CD4-positive, alpha-beta T cell treated with Interleukin-12 subunit alpha and Interleukin-12 subunit beta, for 1 hour (primary cell): ENCODE measurements around the gene ELMO2.
A peak's percentile ranks its signal among the peaks of the same experiment; 100 is the strongest.

ENCODE experiments used
- DNase-seq: peaks from one replicate; pipeline ENCODE4 v3.0.0-alpha.2; 2020

Gene ELMO2, protein sequence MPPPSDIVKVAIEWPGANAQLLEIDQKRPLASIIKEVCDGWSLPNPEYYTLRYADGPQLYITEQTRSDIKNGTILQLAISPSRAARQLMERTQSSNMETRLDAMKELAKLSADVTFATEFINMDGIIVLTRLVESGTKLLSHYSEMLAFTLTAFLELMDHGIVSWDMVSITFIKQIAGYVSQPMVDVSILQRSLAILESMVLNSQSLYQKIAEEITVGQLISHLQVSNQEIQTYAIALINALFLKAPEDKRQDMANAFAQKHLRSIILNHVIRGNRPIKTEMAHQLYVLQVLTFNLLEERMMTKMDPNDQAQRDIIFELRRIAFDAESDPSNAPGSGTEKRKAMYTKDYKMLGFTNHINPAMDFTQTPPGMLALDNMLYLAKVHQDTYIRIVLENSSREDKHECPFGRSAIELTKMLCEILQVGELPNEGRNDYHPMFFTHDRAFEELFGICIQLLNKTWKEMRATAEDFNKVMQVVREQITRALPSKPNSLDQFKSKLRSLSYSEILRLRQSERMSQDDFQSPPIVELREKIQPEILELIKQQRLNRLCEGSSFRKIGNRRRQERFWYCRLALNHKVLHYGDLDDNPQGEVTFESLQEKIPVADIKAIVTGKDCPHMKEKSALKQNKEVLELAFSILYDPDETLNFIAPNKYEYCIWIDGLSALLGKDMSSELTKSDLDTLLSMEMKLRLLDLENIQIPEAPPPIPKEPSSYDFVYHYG

GRCh38 chr20:46406200-46406985 lies at the start of gene ELMO2:
ELMO2 (minus strand) TSS chr20:46406615; CDS start chr20:46394482, 12,133 bp downstream.
- DNase-seq = peak; percentile 97

- no peak for DNase-seq
Measured at GRCh38 chr20:46455729-46456128, 49.3 kb upstream of the ELMO2 start.

- DNase-seq = no peak
Measured at GRCh38 chr20:46446851-46447250, 40.4 kb upstream of the ELMO2 start.

DNA sequence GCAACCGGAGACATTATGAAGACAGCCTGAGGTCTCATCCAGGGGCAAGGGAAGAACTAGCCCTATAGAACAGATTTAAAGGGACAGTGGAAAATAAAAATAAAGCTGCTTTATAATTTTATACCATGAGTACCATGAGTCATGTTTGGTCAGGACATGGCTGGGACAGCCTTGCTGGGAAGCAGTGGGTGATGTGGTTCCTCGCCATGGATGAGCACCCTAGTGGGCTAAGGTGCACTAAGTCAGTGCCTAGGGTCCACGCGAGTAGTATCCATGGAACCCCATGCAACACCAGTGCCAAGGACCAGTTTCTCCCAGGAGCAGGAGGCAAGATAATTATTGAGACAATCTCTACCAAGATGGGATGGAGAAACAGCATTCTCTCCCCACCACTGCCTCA lies 33.4 kb upstream of the ELMO2 start:
- no peak for DNase-seq

DNA sequence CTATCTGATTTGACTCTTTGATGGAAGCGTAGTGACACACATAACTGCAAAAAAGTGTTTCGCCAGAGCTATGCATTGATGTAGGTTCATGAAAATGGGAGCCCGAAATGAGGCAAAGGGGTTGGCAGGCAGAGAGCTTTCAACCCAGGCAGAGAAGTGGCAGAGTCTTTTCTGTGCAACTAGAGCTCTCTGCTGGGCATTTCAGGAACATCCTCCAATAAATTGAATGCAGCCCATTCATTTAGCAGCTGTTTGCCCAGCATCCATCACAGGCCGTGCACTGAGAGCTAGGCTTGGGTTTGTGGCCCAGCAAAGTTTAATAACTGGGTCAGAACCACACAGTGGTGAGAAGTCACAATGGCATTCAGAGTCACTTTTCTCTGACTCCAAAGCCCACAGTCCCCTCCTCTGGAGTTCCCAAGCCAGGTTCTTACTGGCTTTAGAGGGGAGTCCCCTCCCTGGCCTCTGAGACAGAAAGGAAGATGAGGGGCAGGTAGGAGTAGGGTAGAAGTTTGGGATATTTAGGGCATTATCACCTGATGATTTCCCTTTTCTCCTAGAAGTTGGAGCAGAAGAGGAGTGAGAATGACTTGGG lies 31.8 kb upstream of the ELMO2 start:
- DNase-seq = peak; percentile 37

GRCh38 chr20:46435146-46435545 lies 28.7 kb upstream of the ELMO2 start:
- DNase-seq = no peak

- no peak for DNase-seq
Measured at GRCh38 chr20:46434597-46434996, 28.2 kb upstream of the ELMO2 start.

DNA sequence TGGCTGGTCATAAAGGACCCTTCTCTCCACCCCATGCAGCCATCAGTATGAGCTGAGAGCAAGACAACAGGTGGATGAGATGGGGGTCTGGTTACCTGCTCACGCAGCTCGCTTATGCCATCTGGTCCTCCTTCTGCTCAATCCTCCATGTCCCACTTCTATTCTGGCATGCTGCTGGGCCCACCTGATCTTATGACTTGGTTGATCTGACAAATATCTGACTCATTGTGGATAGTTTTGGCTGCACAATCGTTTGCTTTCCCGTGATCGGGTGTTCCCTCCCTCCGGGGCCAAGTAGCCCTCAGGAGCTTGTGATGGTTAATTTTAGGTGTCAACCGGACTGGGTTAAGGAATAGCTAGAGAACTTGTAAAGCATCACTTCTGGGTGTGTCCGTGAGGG lies 26.6 kb upstream of the ELMO2 start:
- DNase-seq = no peak

- DNase-seq = no peak
Measured at GRCh38 chr20:46430921-46431712, 24.7 kb upstream of the ELMO2 start.

DNA sequence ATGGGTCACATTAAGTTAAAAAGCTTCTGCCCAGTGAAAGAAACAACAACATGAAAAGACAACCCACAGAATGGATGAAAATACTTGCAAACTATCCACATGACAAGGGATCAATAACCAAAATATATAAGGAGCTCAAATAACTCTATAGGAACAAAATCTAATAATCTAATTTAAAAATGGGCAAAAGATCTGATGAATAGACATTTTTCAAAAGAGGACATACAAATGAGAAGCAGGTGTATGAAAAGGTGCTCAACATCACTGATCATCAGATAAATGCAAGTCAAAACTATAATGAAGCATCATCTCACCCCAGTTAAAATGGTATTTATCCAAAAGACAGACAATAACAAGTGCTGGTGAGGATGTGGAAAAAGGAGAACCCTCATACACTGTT lies 21.0 kb upstream of the ELMO2 start:
- DNase-seq = no peak

GRCh38 chr20:46423882-46424482 lies 17.6 kb upstream of the ELMO2 start:
- no peak for DNase-seq

GRCh38 chr20:46423342-46423741 lies 16.9 kb upstream of the ELMO2 start:
- DNase-seq = no peak

DNA sequence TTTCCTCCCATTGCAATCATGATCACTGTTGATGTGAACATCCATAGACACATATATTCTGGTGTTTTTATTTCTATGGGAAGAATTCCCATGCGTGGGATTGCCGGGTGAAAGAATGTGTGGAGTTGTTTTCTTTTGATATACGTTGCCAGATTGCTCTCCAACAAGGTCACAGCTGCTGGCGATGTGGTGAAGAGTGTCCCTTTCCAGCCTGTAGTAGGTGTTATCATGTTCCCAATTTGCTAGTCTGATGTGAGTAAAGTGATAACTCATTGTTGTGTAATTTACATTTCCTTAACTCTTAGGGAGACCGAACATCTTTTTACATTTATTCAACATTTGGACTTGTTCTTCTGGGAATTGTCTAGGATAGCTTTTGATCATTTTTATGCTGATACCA lies 14.5 kb upstream of the ELMO2 start:
- no peak for DNase-seq

- no peak for DNase-seq
Measured at GRCh38 chr20:46419882-46420281, 13.5 kb upstream of the ELMO2 start.

- no peak for DNase-seq
Measured at GRCh38 chr20:46416839-46417238, 10.4 kb upstream of the ELMO2 start.

GRCh38 chr20:46416421-46416820 lies 10.0 kb upstream of the ELMO2 start:
- no peak for DNase-seq

GRCh38 chr20:46415773-46416172 lies 9.4 kb upstream of the ELMO2 start:
- no peak for DNase-seq

DNA sequence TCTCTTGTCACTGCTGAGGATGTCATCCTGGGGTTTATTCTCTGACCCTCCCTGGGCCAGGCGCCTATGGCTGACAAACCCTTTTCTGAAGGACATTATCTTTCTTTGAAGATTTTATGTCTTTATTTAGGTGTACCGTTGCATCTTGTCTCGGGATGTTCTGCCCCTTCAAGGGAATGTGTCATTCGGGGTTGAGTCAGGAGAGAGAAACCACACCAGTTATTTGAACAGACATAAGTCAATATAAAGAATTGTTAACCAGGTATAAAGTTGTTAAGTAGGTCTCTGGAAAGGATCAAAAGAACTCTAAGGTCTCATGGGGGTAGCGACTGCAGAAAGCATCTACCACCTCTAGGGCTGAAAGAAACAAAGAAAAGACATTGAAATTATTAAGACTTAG lies 8.2 kb upstream of the ELMO2 start:
- no peak for DNase-seq

DNA sequence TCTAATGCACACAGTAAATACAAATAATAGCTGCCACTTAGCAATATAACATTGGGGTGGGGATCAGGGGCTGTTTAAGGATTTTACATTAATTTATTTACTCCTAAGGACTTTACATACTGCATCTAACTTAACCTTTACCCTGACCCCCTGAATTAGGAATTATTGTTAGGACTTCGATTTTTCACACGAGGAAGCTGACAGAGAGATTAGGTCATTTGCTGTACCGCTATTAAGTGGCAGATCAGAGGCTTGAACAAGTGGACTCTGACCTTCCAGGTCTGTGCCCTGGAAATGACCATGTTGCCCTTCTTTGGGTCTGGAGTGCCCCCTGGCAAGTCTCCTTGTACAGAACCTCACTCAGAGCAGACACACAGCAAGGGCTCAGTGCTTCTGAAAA lies 5.2 kb upstream of the ELMO2 start:
- DNase-seq = no peak

DNA sequence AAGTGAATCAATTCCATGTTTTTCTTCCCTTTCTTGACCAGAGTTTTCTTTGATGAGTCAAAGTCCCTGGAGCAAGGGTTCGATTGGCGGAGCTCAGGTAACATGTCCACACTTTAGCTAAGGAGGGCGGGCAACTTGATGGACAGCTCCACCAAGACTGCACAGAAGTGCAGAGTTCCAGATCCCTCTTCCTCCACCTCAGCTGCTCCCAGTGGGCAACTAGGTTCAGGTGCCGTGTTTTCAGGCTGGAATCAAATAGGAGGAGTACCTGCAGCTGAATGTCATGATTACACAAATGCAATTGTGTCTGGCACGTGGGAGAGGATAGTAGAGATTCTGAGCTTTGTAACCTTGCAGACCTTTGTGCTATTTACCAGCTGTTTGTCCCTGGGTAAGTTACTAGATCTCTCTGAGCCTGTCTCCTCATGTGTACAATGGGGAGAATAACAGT lies 1.9 kb upstream of the ELMO2 start:
- DNase-seq = no peak

DNA sequence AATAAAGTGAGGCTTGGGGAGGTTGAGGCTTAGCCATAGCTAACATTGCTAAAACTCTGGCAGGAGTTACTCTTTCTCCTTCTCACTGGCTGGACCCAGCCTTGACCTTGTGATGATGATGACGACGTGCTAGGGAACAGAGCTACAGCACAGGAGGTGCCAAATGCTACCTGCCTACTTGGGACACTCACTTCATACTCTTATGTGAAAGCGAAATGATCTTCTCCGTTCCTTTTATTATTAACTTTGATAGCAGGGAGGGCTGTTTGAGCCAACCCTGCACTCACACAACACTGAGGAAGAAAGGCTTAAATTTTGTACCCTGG lies 1.2 kb upstream of the ELMO2 start:
- DNase-seq = no peak
